Measurements from ENCODE around the gene C18orf63. TPM values are rescaled to one million over a fixed set of nuclear protein-coding genes. Genes with fewer than 3 reads are reported as not detected.

The C18orf63 gene
- under 1 TPM in 1 of 3 donors, not detected in 2; 0.16 TPM for total RNA-seq

- Histone ChIP-seq H3K36me3 (no peaks in the 10 kb centered on the region), H3K27ac (peak within 1 kb of the TSS in 1 of 2 donors; percentile 25), H3K9me3 (no peaks in the 10 kb centered on the region), H3K4me3 (no peak within 1 kb of the TSS), H3K27me3 (no peaks in the 10 kb centered on the region), H3K4me1 (no peaks in the 10 kb centered on the region)
- no peak for TF ChIP-seq POLR2A (IDR thresholded peaks at IDR 0.05)
- TF ChIP-seq, protein P1, sequence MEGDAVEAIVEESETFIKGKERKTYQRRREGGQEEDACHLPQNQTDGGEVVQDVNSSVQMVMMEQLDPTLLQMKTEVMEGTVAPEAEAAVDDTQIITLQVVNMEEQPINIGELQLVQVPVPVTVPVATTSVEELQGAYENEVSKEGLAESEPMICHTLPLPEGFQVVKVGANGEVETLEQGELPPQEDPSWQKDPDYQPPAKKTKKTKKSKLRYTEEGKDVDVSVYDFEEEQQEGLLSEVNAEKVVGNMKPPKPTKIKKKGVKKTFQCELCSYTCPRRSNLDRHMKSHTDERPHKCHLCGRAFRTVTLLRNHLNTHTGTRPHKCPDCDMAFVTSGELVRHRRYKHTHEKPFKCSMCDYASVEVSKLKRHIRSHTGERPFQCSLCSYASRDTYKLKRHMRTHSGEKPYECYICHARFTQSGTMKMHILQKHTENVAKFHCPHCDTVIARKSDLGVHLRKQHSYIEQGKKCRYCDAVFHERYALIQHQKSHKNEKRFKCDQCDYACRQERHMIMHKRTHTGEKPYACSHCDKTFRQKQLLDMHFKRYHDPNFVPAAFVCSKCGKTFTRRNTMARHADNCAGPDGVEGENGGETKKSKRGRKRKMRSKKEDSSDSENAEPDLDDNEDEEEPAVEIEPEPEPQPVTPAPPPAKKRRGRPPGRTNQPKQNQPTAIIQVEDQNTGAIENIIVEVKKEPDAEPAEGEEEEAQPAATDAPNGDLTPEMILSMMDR (IDR thresholded peaks at IDR 0.05) = no peak
- TF ChIP-seq POLR2AphosphoS5 (IDR thresholded peaks at IDR 0.05) = no peak
- no peak for DNase-seq (ENCODE audit: low spot score in 2 of 2)
- intact Hi-C loops (cut with DNase I; ENCODE audit: low total_unique reads) = no loop called here
Observed at GRCh38 chr18:74315464-74316256, at the start of gene C18orf63. C18orf63 (plus strand) TSS chr18:74315839; CDS start chr18:74317866, 2,027 bp downstream.

- no peaks in the 10 kb centered on the region for H3K9me3 ChIP-seq
- TF ChIP-seq, protein P1 (IDR thresholded peaks at IDR 0.05) = no peak
- no peak for TF ChIP-seq POLR2A (IDR thresholded peaks at IDR 0.05)
- TF ChIP-seq POLR2AphosphoS5 (IDR thresholded peaks at IDR 0.05) = no peak
- no peak overlapping the region for H3K27ac ChIP-seq
- intact Hi-C loops (cut with DNase I; ENCODE audit: low total_unique reads) = no loop called here
- no peak overlapping the region for H3K4me3 ChIP-seq
- H3K27me3 ChIP-seq = no peaks in the 10 kb centered on the region
- DNase-seq (ENCODE audit: low spot score in 2 of 2) = no peak
- H3K36me3 ChIP-seq = no peaks in the 10 kb centered on the region
- no peaks in the 10 kb centered on the region for H3K4me1 ChIP-seq
Observed at GRCh38 chr18:74266161-74266560, 49.5 kb upstream of the C18orf63 start.

- no peaks in the 10 kb centered on the region for H3K27me3 ChIP-seq
- no peaks in the 10 kb centered on the region for H3K9me3 ChIP-seq
- no peaks in the 10 kb centered on the region for H3K4me1 ChIP-seq
- DNase-seq (ENCODE audit: low spot score in 2 of 2) = no peak
- intact Hi-C loops (cut with DNase I; ENCODE audit: low total_unique reads) = no loop called here
- no peak overlapping the region for H3K27ac ChIP-seq
- TF ChIP-seq, protein P1 (IDR thresholded peaks at IDR 0.05) = no peak
- TF ChIP-seq POLR2A (IDR thresholded peaks at IDR 0.05) (no peak), POLR2AphosphoS5 (IDR thresholded peaks at IDR 0.05) (no peak)
- no peak overlapping the region for H3K4me3 ChIP-seq
- no peaks in the 10 kb centered on the region for H3K36me3 ChIP-seq
Observed at GRCh38 chr18:74268175-74268574, 47.5 kb upstream of the C18orf63 start.

DNA sequence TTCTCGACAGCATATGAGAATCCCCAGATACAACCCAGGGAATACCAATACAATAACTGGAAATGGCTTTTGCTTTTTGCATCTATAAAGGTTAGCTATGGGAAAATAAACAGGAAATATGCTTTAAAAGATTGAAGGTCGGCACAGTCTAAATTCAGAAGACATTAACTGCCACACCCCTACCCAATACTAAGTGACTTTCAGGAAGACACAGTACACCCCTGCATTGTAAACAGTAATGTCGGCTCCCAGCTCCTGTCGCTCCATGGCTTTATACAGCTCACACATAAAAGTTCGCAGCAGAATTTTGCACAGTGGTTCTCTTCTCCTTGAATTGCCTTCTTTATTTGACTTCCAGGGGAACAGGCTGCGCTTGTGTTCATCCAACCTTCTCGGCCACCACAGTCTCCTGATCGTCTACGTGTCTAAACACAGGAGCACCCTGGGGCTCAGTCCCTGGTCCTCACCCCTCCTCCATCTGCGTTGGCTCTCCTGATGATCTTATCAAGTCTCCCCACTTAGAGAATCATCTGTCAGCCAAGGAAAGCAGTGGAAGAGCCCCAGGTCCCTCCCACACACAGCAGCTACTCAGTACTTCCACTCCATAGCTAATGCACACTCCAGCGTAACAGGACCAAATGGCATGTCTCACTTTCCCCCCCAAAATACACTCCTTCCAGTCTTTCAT lies 46.6 kb upstream of the C18orf63 start:
- DNase-seq (ENCODE audit: low spot score in 2 of 2) = no peak
- intact Hi-C loops (cut with DNase I; ENCODE audit: low total_unique reads) = no loop called here
- peak overlapping the region; percentile 3 to 56 for H3K27ac ChIP-seq
- H3K36me3 ChIP-seq = no peaks in the 10 kb centered on the region
- H3K27me3 ChIP-seq = no peaks in the 10 kb centered on the region
- no peaks in the 10 kb centered on the region for H3K4me1 ChIP-seq
- TF ChIP-seq, protein P1 (IDR thresholded peaks at IDR 0.05) = no peak
- TF ChIP-seq POLR2A (IDR thresholded peaks at IDR 0.05) (no peak), POLR2AphosphoS5 (IDR thresholded peaks at IDR 0.05) (no peak)
- H3K4me3 ChIP-seq = no peak overlapping the region
- H3K9me3 ChIP-seq = no peaks in the 10 kb centered on the region

GRCh38 chr18:74271635-74272034 lies 44.0 kb upstream of the C18orf63 start:
- Histone ChIP-seq H3K36me3 (no peaks in the 10 kb centered on the region), H3K27ac (peak overlapping the region in 1 of 2 donors; percentile 22), H3K9me3 (no peaks in the 10 kb centered on the region), H3K4me1 (no peaks in the 10 kb centered on the region), H3K27me3 (no peaks in the 10 kb centered on the region), H3K4me3 (no peak overlapping the region)
- TF ChIP-seq, protein P1 (IDR thresholded peaks at IDR 0.05) = no peak
- TF ChIP-seq POLR2AphosphoS5 (IDR thresholded peaks at IDR 0.05) (no peak), POLR2A (IDR thresholded peaks at IDR 0.05) (no peak)
- intact Hi-C loops (cut with DNase I; ENCODE audit: low total_unique reads) = no loop called here
- DNase-seq (ENCODE audit: low spot score in 2 of 2) = no peak
